DND-41 (cell line): ENCODE data around the gene CYSRT1.

Experiments used
- EZH2 ChIP-seq: IDR thresholded peaks from 3 replicates; pipeline ENCODE4 v1.6.1; 2012; ENCODE audit warnings: borderline replicate concordance, low read depth, mild to moderate bottlenecking, moderate library complexity, low read length, inconsistent platforms; ENCODE audit not compliant: severe bottlenecking
- TF ChIP-seq, protein P1 (sequence below): IDR thresholded peaks from 2 replicates; pipeline ENCODE4 v1.5.1; 2012; ENCODE audit warnings: borderline replicate concordance, low read length, moderate library complexity, mild to moderate bottlenecking; ENCODE audit not compliant: poor library complexity, severe bottlenecking; ENCODE audit errors: extremely low read depth

GRCh38 chr9:137269231-137269772 is 44.3 kb downstream of the CYSRT1 start:
- TF ChIP-seq, protein P1, sequence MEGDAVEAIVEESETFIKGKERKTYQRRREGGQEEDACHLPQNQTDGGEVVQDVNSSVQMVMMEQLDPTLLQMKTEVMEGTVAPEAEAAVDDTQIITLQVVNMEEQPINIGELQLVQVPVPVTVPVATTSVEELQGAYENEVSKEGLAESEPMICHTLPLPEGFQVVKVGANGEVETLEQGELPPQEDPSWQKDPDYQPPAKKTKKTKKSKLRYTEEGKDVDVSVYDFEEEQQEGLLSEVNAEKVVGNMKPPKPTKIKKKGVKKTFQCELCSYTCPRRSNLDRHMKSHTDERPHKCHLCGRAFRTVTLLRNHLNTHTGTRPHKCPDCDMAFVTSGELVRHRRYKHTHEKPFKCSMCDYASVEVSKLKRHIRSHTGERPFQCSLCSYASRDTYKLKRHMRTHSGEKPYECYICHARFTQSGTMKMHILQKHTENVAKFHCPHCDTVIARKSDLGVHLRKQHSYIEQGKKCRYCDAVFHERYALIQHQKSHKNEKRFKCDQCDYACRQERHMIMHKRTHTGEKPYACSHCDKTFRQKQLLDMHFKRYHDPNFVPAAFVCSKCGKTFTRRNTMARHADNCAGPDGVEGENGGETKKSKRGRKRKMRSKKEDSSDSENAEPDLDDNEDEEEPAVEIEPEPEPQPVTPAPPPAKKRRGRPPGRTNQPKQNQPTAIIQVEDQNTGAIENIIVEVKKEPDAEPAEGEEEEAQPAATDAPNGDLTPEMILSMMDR, result no peak
- TF ChIP-seq EZH2, result no peak
